Left ventricle myocardium inferior (tissue), 1 donor: Measurements from ENCODE around the gene MTCL1. TPM values are rescaled to one million over a fixed set of nuclear protein-coding genes. Genes with fewer than 3 reads are reported as not detected.

Experiments
- DNase-seq: peaks from one replicate; pipeline ENCODE4 v3.0.0-alpha.2; 2020
- H3K27ac ChIP-seq: fragments of 200-600 bp; replicated peaks from 2 replicates; pipeline ENCODE4 v1.8.0; 2021
- H3K27me3 ChIP-seq: fragments of 200-600 bp; 2 replicates; pipeline ENCODE4 v1.8.0; 2021; ENCODE audit warnings: low read depth
- H3K36me3 ChIP-seq: fragments of 200-600 bp; 2 replicates; pipeline ENCODE4 v1.8.0; 2021
- H3K4me1 ChIP-seq: fragments of 200-600 bp; 2 replicates; pipeline ENCODE4 v1.8.0; 2021
- H3K4me3 ChIP-seq: fragments of 200-600 bp; 2 replicates; pipeline ENCODE4 v1.8.0; 2021; ENCODE audit warnings: mild to moderate bottlenecking, moderate library complexity
- H3K9me3 ChIP-seq: fragments of 200-600 bp; replicated peaks from 2 replicates; pipeline ENCODE4 v1.8.0; 2021
- CTCF ChIP-seq: fragments of 200-600 bp; IDR thresholded peaks from 2 replicates; pipeline ENCODE4 v1.8.0; 2021; ENCODE audit warnings: antibody characterized with exemption, mild to moderate bottlenecking, borderline replicate concordance
- intact Hi-C: fragments of 100-400 bp; cut with micrococcal nuclease; formaldehyde crosslinking; loops from one replicate; pipeline ENCODE4 v1.11.0; 2022
- total RNA-seq: library from RNA; stranded (reverse); fragmentation: NEBNext Ultra II Directional; extraction: Animal tissue kit (Norgen Biotek cat#: 25700); gene quantifications from one replicate; pipeline ENCODE4 v1.2.1, GENCODE V29; 2021
- donor health status: DM: no; HTN: yes; CAD: no; lungs with severe emphysema.

The MTCL1 gene
- total RNA-seq, 1 donor from 2014 or later = 9.1 TPM

- no peak for DNase-seq
- H3K4me3 ChIP-seq = no peak overlapping the region
- no peak for TF ChIP-seq CTCF
- H3K27me3 ChIP-seq = peaks cover 48% of the 10 kb centered on the region
- H3K27ac ChIP-seq = no peak overlapping the region
- intact Hi-C loops = no loop called here
- H3K36me3 ChIP-seq = no peaks in the 10 kb centered on the region
- H3K4me1 ChIP-seq = no peaks in the 10 kb centered on the region
- no peaks in the 10 kb centered on the region for H3K9me3 ChIP-seq
These were observed 166.1 kb downstream of the MTCL1 start for GRCh38 chr18:8871489-8871888.

GRCh38 chr18:8874872-8875271 lies 169.5 kb downstream of the MTCL1 start:
- intact Hi-C loops = no loop called here
- H3K4me3 ChIP-seq = no peak overlapping the region
- peaks cover 34% of the 10 kb centered on the region for H3K27me3 ChIP-seq
- no peak overlapping the region for H3K27ac ChIP-seq
- DNase-seq = no peak
- H3K9me3 ChIP-seq = no peaks in the 10 kb centered on the region
- no peaks in the 10 kb centered on the region for H3K36me3 ChIP-seq
- H3K4me1 ChIP-seq = no peaks in the 10 kb centered on the region
- TF ChIP-seq CTCF = no peak

- Histone ChIP-seq H3K4me3 (no peak overlapping the region), H3K27ac (no peak overlapping the region), H3K4me1 (no peaks in the 10 kb centered on the region), H3K9me3 (peaks cover 8% of the 10 kb centered on the region), H3K27me3 (peaks cover 21% of the 10 kb centered on the region), H3K36me3 (no peaks in the 10 kb centered on the region)
- DNase-seq = no peak
- intact Hi-C loops = no loop called here
- TF ChIP-seq CTCF = no peak
These were observed 171.5 kb downstream of the MTCL1 start for GRCh38 chr18:8876887-8877286.

GRCh38 chr18:8881103-8881502 lies 175.7 kb downstream of the MTCL1 start:
- Histone ChIP-seq H3K27me3 (peaks cover 7% of the 10 kb centered on the region), H3K9me3 (peaks cover 37% of the 10 kb centered on the region), H3K4me1 (no peaks in the 10 kb centered on the region), H3K4me3 (no peak overlapping the region), H3K36me3 (no peaks in the 10 kb centered on the region), H3K27ac (no peak overlapping the region)
- intact Hi-C loops = no loop called here
- no peak for DNase-seq
- no peak for TF ChIP-seq CTCF

Other genes with a start within 250 kb of the MTCL1 start
- gene RAB12, start 96.1 kb upstream of the MTCL1 start, total RNA-seq = 103 TPM